ENCODE measurements around the gene BMP2K. TPM values are rescaled to one million over a fixed set of nuclear protein-coding genes. Genes with fewer than 3 reads are reported as not detected.

Gene BMP2K
- total and polyA plus RNA-seq, 2 experiments from 2014 or later, result 8.2 to 32.5 TPM

GRCh38 chr4:78749972-78750727, 26.0 kb upstream of the BMP2K start:
- no peaks in the 10 kb centered on the region for H3K4me1 ChIP-seq (ENCODE audit: insufficient read depth)
- H3K79me2 ChIP-seq (replicated peaks; ENCODE audit: insufficient read depth), result no peaks in the 10 kb centered on the region
- H2AFZ ChIP-seq, result no peak overlapping the region
- ATAC-seq, result no peak
- no peak overlapping the region for H3K4me3 ChIP-seq
- Mint-ChIP-seq H3K4me3 (no peak overlapping the region), H3K27ac (no peak overlapping the region), H3K36me3 (ENCODE audit: low read depth) (no peaks in the 10 kb centered on the region), H3K27me3 (ENCODE audit: insufficient read depth, low read depth, poor library complexity) (no peaks in the 10 kb centered on the region), H3K4me1 (peaks cover 3% of the 10 kb centered on the region; the same call in 1 of the 3 replicates), H3K9me3 (no peaks in the 10 kb centered on the region)
- no peak for DNase-seq (ENCODE audit: low spot score)
- H3F3A ChIP-seq (replicated peaks; ENCODE audit: low read depth), result no peaks in the 10 kb centered on the region
- H3K9me2 ChIP-seq (ENCODE audit: insufficient read depth), result no peaks in the 10 kb centered on the region
- TF ChIP-seq CREB1 (CRISPR knock-in tag; IDR thresholded peaks at IDR 0.05; ENCODE audit: low read depth) (no peak), EZH2 (IDR thresholded peaks at IDR 0.05; ENCODE audit: low read depth, unreplicated experiment) (no peak), NANOG (IDR thresholded peaks at IDR 0.05; ENCODE audit: borderline replicate concordance) (no peak), ZNF114 (CRISPR knock-in tag; IDR thresholded peaks at IDR 0.05) (no peak), STAT1 (IDR thresholded peaks at IDR 0.05; ENCODE audit: unreplicated experiment) (no peak), ETS1 (IDR thresholded peaks at IDR 0.05) (no peak), REST (IDR thresholded peaks at IDR 0.05; ENCODE audit: unreplicated experiment) (no peak), EZH2phosphoT487 (IDR thresholded peaks at IDR 0.05; ENCODE audit: unreplicated experiment) (no peak), ZNF462 (CRISPR knock-in tag; IDR thresholded peaks at IDR 0.05) (no peak), CTCF (conservative IDR thresholded peaks at IDR 0.05; ENCODE audit: low read depth in 2 of 2) (no peak), ZNF331 (CRISPR knock-in tag; IDR thresholded peaks at IDR 0.05; ENCODE audit: low read depth) (no peak), POLR2AphosphoS5 (IDR thresholded peaks at IDR 0.05; ENCODE audit: low read depth) (no peak), JUNB (IDR thresholded peaks at IDR 0.05; ENCODE audit: unreplicated experiment) (no peak)
- no peak overlapping the region for H3K27ac ChIP-seq (ENCODE audit: low read depth)
- H3K27me3 ChIP-seq (ENCODE audit: insufficient read depth), result no peaks in the 10 kb centered on the region
- H3K4me2 ChIP-seq, result no peak overlapping the region
- no peaks in the 10 kb centered on the region for H4K20me1 ChIP-seq (replicated peaks; ENCODE audit: insufficient read depth)
- no peaks in the 10 kb centered on the region for H3K36me3 ChIP-seq (ENCODE audit: insufficient read depth)

Measured in GM23338 (cell line).